RWPE1 (cell line): ENCODE results near the gene FBXO15.
A peak's percentile ranks its signal among the peaks of the same experiment; 100 is the strongest.

ENCODE experiments used
- CTCF ChIA-PET: fragments of 350-600 bp; sonication (Branson Sonifier 250); formaldehyde crosslinking; extraction: SDS; loops from one replicate; lab custom pipeline; 2021; lab: Yijun Ruan, JAX
- POLR2A ChIA-PET: fragments of 400-600 bp; formaldehyde crosslinking; extraction: SDS; loops from one replicate; lab custom pipeline; 2020; ENCODE audit warnings: antibody characterized with exemption; ENCODE audit not compliant: low non-redundant PET; lab: Yijun Ruan, JAX
- DNase-seq: peaks from one replicate; pipeline ENCODE4 v3.0.0; 2012; ENCODE audit warnings: low spot score
- H3K27ac ChIP-seq: fragments of 450-650 bp; 2 replicates; pipeline ENCODE4 v1.5.1; 2017
- TF ChIP-seq, protein P1 (sequence below): fragments of 450-650 bp; conservative IDR thresholded peaks from 2 replicates; pipeline ENCODE4 v1.5.1; 2017; ENCODE audit warnings: low read depth, mild to moderate bottlenecking

Gene FBXO15

DNA sequence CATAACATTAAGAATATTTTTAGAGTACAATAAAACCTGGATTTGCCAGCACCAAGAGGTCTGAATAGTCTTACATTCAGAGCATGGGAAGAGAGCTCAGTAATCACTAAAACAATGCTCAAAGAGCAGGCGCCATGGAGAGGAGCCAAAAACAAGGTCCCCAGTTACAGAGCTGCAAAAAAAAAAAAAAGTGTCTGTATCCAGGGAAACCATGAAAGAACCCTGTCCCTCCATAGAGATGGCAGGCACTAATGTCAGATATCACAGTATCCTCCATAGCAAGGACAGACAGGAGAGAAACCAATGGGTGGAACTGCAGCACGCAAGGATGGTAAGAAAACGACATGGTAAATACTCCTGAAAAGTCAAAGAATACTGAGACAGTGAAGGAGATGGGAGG, 19.5 kb downstream of the FBXO15 start:
- ChIA-PET CTCF (no interaction called here), POLR2A (no interaction called here)

DNA sequence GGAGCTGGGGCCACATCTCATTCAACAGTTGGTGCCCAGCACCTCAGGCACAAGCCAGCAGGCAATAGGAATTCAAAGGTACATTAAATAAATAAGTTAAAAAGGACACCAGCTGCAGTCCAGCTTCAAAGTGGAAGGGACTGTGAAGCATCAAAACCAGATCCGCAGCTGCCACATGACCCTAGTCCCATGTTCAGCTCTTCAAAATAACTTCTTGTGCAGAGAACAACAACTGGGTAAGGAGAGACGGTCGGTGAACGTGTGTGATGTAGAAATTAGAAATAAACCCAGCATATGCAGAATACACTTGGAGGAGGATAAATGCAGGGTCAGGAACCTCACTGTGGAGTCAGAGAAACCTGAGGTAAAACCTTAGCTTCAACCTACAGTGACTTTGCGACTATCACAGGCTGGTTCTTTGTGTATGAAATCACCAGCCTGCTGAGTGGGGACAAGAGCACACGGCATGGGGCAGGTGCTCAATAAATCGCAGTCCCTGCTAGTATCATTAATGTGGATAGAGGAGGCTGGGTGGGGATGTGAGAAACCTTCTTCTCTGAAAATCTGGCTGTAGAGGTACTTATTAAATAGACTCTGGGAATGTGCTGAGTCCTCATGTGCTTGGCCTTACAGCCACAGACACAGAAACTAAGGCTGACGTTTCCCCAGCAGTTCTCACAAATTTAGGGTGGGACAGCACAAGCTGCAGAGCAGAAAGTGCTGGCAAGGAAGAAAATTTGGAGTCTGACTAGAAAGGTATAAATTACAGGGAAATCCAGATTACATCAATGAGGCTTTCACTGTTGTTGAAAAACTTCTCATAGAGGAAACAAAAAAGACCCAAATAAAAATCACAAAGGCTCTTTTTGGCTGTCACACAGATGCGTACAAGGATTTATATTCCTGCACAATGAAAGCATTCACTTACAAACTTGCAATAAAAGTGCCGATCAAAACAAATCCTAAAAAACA, 20.7 kb downstream of the FBXO15 start:
- TF ChIP-seq, protein P1, sequence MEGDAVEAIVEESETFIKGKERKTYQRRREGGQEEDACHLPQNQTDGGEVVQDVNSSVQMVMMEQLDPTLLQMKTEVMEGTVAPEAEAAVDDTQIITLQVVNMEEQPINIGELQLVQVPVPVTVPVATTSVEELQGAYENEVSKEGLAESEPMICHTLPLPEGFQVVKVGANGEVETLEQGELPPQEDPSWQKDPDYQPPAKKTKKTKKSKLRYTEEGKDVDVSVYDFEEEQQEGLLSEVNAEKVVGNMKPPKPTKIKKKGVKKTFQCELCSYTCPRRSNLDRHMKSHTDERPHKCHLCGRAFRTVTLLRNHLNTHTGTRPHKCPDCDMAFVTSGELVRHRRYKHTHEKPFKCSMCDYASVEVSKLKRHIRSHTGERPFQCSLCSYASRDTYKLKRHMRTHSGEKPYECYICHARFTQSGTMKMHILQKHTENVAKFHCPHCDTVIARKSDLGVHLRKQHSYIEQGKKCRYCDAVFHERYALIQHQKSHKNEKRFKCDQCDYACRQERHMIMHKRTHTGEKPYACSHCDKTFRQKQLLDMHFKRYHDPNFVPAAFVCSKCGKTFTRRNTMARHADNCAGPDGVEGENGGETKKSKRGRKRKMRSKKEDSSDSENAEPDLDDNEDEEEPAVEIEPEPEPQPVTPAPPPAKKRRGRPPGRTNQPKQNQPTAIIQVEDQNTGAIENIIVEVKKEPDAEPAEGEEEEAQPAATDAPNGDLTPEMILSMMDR, result no peak
- ChIA-PET POLR2A (no interaction called here), CTCF (no interaction called here)
- no peak for DNase-seq
- H3K27ac ChIP-seq, result no peak overlapping the region

More for the DNA sequence above, 19.5 kb downstream of the FBXO15 start:
- DNase-seq, result no peak
- TF ChIP-seq, protein P1, result no peak
- no peak overlapping the region for H3K27ac ChIP-seq

DNA sequence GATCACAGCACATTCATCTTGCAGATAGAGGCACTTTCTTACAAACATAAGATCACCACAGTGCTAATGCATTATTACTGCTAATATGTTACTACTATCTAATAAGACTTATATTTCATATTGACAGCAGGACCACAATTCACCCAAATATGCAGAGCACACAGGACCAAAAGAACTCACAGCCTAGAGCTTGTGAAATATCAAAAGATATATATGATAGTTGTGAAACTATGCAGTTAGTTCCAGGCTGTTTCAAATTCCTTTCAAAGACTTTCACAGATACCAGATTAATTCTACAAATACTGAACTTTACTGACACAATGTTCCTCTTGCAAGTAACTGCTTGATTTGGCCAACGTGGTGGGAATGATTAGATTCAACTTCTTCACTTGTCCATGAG, 23.0 kb downstream of the FBXO15 start:
- H3K27ac ChIP-seq, result no peak overlapping the region
- TF ChIP-seq, protein P1, result no peak
- CTCF ChIA-PET, result no interaction called here
- POLR2A ChIA-PET, result no interaction called here
- DNase-seq, result no peak

DNA sequence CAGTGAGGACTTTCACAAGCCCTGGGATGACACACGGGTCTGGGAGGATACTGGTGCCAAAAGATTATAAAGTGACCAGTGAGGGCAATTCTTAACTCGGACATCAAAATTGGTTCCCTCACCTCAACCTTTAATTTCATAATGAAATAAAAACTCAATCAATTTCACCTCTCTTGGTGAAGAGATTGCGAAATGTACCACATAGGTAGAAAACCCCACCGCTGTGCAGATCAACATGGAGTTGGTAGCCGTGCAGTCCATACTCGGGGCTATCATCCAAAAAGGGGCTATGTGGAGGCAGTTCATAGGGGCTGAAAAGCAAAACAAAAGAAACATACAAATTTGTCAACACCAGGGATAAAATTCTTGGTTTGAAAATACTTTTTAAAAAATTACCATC, 24.4 kb downstream of the FBXO15 start:
- ChIA-PET CTCF (no interaction called here), POLR2A (no interaction called here)
- no peak for DNase-seq
- TF ChIP-seq, protein P1, result no peak
- no peak overlapping the region for H3K27ac ChIP-seq

DNA sequence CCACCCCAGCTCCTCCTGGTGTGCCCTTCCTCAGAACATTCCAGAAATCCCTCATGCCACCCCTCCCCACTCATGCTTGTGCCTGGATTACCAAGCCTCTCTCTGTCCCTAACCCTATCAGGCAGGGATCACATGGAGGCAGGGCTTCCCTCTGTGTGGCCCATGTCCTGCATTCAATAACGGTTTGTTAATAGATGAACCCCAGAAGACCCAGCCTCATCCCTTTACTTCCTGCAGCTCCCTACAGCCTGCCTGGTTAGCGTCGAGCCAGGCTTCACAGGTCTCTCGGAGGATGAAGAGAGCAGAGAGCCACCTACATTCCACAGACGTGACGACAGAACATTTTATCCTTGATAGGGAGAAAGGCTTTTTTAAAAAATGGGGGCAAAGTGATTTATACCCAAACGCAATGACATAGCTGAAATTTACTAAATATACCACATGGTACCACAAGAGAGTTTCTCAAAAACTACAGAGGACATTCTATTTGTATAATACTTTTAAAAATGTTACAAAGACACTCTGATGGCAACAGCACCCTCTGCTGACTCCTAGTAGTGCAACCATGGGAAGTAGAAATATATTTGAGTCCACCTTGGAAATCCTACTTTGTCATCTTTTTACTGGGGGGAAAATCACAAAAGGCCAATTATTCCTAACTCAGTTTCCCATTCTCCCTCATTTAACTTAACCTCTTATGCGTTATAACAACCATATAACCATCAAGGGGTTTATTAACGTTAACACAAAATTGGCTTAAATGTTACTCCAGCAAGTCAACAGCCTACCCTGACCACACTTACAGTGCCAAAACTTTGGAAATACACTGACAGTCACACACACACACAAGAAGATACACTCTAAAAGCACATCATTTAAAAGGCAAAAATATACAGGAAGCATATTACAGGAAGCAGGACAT, 30.7 kb downstream of the FBXO15 start:
- TF ChIP-seq, protein P1, result peak; percentile 72
- peak; percentile 6 for DNase-seq
- POLR2A ChIA-PET, result no interaction called here
- H3K27ac ChIP-seq, result no peak overlapping the region
- CTCF ChIA-PET, result interaction anchor here (0.6 kb wide), 1 partner anchor 1411 kb away, joined by 3 read pairs; no protein-coding TSS in a partner anchor

DNA sequence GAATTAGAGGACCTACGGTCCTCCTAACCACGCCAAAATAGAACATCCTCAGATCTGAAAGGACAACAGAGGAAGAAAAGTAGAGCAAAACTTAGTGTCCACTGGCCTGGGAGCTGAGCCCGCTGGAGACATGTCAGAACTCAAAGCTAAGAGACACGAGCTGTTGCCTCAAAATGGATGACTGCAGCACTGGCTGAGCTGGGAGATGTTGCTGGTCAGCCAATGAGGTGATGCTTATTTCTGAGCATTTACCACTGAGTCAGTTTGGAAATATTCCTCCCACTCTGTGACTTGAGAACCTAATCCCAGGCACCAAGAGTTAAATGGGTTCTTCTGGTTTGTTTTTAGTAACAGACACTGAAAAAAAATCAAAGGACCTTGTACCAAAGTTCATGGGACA, 32.6 kb downstream of the FBXO15 start:
- ChIA-PET CTCF (no interaction called here), POLR2A (no interaction called here)
- no peak for DNase-seq
- no peak overlapping the region for H3K27ac ChIP-seq
- TF ChIP-seq, protein P1, result no peak
